ENCODE data around the gene OR10P1. TPM values are rescaled to one million over a fixed set of nuclear protein-coding genes. Genes with fewer than 3 reads are reported as not detected.
A peak's percentile ranks its signal among the peaks of the same experiment; 100 is the strongest.

Gene OR10P1
- total RNA-seq, 3 donors from 2014 or later = not detected

DNA sequence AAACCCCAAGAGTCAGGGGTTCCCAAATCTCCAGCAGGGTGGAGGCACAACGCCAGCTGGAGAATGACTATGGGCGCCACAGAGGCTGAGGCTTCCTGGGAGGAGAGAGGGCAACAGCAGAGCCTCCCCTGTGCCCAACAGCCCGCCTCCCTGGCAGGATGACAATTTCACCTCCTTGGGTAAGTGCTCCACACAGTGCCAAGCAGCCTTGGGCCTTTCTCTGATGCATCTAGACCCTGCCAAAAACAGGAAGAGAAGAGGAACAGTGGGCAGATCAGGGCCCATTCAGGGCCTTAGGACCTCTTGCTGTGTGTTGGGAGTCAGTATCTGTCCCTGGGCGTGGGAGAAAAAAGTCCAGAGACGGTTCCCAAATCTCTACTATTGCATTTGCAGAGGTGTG, 5.0 kb upstream of the OR10P1 start:
- ATAC-seq = no peak

DNA sequence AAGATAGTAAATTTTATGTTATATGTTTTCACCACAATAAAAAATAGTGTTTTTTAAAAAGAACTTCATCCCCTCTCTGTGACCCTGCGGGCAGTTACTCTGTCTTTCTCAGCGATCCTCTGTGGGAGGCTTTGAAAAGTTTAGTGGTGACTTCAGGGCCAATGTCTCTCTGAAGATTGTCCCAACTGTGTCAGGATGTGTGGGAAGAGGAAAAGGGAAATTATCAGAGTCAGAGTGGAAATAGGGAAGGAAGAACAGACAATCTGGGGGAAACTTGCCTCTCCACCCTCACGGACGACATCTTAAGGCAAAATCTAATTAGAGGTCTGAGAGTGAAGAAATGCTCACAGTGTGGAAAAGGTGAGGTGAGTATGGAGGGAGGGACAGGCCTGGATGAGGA, 3.5 kb upstream of the OR10P1 start:
- intact Hi-C loops (cut with DNase I, micrococcal nuclease) = no loop called here
- Histone ChIP-seq H3K36me3 (ENCODE audit: low read depth) (no peaks in the 10 kb centered on the region), H3K9me3 (no peaks in the 10 kb centered on the region), H3K4me3 (no peak overlapping the region), H3K4me1 (ENCODE audit: low read depth) (no peaks in the 10 kb centered on the region)
- no peak for DNase-seq
- TF ChIP-seq, protein P1, sequence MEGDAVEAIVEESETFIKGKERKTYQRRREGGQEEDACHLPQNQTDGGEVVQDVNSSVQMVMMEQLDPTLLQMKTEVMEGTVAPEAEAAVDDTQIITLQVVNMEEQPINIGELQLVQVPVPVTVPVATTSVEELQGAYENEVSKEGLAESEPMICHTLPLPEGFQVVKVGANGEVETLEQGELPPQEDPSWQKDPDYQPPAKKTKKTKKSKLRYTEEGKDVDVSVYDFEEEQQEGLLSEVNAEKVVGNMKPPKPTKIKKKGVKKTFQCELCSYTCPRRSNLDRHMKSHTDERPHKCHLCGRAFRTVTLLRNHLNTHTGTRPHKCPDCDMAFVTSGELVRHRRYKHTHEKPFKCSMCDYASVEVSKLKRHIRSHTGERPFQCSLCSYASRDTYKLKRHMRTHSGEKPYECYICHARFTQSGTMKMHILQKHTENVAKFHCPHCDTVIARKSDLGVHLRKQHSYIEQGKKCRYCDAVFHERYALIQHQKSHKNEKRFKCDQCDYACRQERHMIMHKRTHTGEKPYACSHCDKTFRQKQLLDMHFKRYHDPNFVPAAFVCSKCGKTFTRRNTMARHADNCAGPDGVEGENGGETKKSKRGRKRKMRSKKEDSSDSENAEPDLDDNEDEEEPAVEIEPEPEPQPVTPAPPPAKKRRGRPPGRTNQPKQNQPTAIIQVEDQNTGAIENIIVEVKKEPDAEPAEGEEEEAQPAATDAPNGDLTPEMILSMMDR (IDR thresholded peaks at IDR 0.05) = no peak
- ATAC-seq = no peak

More for the DNA sequence above, 5.0 kb upstream of the OR10P1 start:
- Histone ChIP-seq H3K4me1 (ENCODE audit: low read depth) (no peaks in the 10 kb centered on the region), H3K9me3 (no peaks in the 10 kb centered on the region), H3K4me3 (no peak overlapping the region), H3K36me3 (ENCODE audit: low read depth) (no peaks in the 10 kb centered on the region)
- intact Hi-C loops (cut with DNase I, micrococcal nuclease) = no loop called here
- TF ChIP-seq, protein P1 (IDR thresholded peaks at IDR 0.05) = no peak
- DNase-seq = no peak

DNA sequence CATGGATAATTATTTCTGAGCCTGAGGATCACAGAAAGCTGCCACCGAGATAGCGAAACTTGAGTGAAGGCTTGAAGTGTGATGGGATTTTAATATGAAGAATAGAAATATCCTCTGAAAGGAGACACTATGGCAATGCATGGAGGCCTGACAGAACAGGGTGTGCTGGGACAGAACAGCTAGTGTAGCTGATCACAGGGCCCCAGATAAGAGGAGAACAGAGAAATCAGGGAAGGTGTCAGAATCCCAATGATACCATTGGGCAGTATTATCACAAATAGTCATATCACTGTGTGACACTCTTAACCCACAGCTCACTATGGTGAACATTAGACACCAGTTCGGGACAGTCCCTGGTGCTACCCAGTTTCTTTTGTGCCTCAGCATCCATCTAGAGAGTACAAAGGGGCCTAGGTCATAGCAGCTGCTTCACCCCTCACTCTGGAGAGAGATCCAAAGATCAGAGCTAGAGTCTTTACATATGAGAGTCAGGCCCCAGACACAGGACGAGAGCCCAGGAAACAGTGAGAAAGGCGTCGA, 506 bp upstream of the OR10P1 start:
- DNase-seq (no peak), ATAC-seq (no peak)
- intact Hi-C loops (cut with DNase I, micrococcal nuclease) = no loop called here
- no peaks in the 10 kb centered on the region for H3K4me1 ChIP-seq (ENCODE audit: low read depth)
- TF ChIP-seq, protein P1 (IDR thresholded peaks at IDR 0.05) = no peak
- no peaks in the 10 kb centered on the region for H3K9me3 ChIP-seq
- no peaks in the 10 kb centered on the region for H3K36me3 ChIP-seq (ENCODE audit: low read depth)
- H3K4me3 ChIP-seq = no peak overlapping the region

- no peaks in the 10 kb centered on the region for H3K9me3 ChIP-seq
- peak; percentile 16 for ATAC-seq
- no peaks in the 10 kb centered on the region for H3K36me3 ChIP-seq (ENCODE audit: low read depth)
- no peak overlapping the region for H3K4me3 ChIP-seq
- DNase-seq = no peak
- H3K4me1 ChIP-seq (ENCODE audit: low read depth) = no peaks in the 10 kb centered on the region
- intact Hi-C loops (cut with DNase I, micrococcal nuclease) = no loop called here
- TF ChIP-seq, protein P1 (IDR thresholded peaks at IDR 0.05) = no peak
These were observed 775 bp downstream of the OR10P1 start for GRCh38 chr12:55637467-55637866.

DNA sequence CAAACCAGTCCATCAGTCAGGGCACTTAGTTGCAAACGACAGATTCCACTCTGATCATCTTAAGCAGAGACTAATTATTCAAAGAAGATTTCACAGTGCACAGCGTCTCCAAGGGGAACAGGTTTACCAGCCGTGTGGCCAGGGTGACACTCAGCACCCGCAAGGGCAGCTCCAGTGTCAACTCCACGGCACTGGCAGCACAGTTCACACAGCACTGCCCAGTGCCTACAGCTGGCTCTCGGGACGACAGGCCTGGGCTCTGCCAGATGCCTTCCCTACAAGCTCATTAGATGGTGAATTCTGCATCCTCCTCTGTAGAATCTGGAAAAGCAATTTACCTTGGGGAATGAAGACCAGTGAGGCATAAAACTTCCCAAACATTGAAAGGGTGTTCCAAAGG, 4.9 kb downstream of the OR10P1 start:
- DNase-seq = no peak
- Histone ChIP-seq H3K4me3 (no peak overlapping the region), H3K4me1 (ENCODE audit: low read depth) (no peaks in the 10 kb centered on the region), H3K36me3 (ENCODE audit: low read depth) (no peaks in the 10 kb centered on the region), H3K9me3 (no peaks in the 10 kb centered on the region)
- ATAC-seq = no peak
- intact Hi-C loops (cut with DNase I, micrococcal nuclease) = no loop called here
- TF ChIP-seq, protein P1 (IDR thresholded peaks at IDR 0.05) = no peak

DNA sequence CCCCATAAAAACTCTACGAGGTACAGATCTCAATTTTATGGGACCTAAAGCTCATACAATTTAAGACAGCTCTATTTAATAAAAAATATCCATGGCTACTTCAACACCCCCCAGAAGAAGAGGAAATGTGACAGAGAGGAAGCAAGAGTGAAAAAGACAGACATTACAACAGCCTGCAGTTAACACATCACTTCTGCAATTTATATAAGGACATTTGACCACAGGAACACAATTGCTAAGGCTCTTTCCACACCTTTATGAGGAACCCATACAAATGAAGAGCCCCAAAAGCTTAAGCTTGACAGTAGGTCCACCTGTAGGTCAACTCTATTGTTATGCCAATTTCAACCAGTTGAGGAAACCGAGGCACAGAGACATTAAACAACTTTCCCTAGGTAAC, 5.6 kb downstream of the OR10P1 start:
- TF ChIP-seq, protein P1 (IDR thresholded peaks at IDR 0.05) = no peak
- Histone ChIP-seq H3K4me3 (no peak overlapping the region), H3K36me3 (ENCODE audit: low read depth) (no peaks in the 10 kb centered on the region), H3K4me1 (ENCODE audit: low read depth) (no peaks in the 10 kb centered on the region), H3K9me3 (no peaks in the 10 kb centered on the region)
- intact Hi-C loops (cut with DNase I, micrococcal nuclease) = no loop called here
- no peak for DNase-seq
- no peak for ATAC-seq
